Retinal pigment epithelial cell (primary cell): ENCODE data around the gene GPX5.
"Not testable (repeated sequence)": the region's sequence is repeated elsewhere in the genome, so short reads cannot be mapped to it uniquely, and the experiment has no call there.

Experiments used
- DNase-seq: peaks from one replicate; pipeline ENCODE4 v3.0.0-alpha.2; 2010; ENCODE audit warnings: low read depth
- H3K4me3 ChIP-seq: 2 replicates; pipeline ENCODE4 v1.5.1; 2011; ENCODE audit warnings: mild to moderate bottlenecking, low read length, control low read depth, moderate library complexity
- CTCF ChIP-seq: conservative IDR thresholded peaks from 2 replicates; pipeline ENCODE4 v1.5.1; 2011; ENCODE audit warnings: low read depth, low read length, control low read depth, inconsistent platforms

GPX5 gene

GRCh38 chr6:28497893-28498292, 27.8 kb upstream of the GPX5 start:
- no peak overlapping the region for H3K4me3 ChIP-seq
- no peak for TF ChIP-seq CTCF
- DNase-seq, result no peak

DNA sequence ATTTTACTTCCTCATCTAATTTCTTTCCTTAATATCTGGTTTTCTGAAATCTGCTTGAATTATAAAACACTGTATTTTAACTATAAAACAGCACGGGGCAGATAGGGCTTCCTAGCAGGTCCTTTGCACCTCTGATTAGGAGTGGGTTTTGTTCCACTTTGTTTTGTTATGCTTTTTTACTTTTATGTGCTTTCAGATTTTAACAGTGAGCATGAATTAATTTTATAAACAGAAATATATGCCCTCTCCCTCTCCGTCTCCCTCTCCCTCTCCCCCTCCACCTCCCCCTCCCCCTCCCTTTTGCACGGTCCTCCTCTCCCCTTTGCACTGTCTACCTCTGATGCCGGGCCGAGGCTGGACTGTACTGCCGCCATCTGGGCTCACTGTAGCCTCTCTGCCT, 24.4 kb upstream of the GPX5 start:
- no peak overlapping the region for H3K4me3 ChIP-seq
- no peak for DNase-seq
- no peak for TF ChIP-seq CTCF

DNA sequence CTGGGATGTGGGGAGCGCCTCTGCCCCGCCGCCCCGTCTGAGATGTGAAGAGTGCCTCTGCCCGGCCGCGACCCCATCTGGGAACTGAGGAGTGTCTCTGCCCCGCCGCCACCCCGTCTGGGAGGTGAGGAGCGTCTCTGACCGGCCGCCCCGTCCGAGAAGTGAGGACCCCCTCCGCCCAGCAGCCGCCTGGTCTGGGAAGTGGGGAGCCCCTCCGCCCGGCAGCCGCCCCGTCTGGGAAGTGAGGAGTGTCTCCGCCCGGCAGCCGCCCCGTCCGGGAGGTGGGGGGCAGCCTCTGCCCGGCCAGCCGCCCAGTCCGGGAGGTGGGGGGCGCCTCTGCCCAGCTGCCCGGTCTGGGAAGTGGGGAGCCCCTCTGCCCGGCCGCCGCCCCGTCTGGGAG, 23.5 kb upstream of the GPX5 start:
- not testable (repeated sequence) for DNase-seq

GRCh38 chr6:28502709-28503305, 22.9 kb upstream of the GPX5 start:
- not testable (repeated sequence) for H3K4me3 ChIP-seq, DNase-seq

More for the DNA sequence above, 23.5 kb upstream of the GPX5 start:
- not testable (repeated sequence) for H3K4me3 ChIP-seq

GRCh38 chr6:28505733-28506132, 19.9 kb upstream of the GPX5 start:
- no peak for DNase-seq
- H3K4me3 ChIP-seq, result no peak overlapping the region
- TF ChIP-seq CTCF, result no peak

DNA sequence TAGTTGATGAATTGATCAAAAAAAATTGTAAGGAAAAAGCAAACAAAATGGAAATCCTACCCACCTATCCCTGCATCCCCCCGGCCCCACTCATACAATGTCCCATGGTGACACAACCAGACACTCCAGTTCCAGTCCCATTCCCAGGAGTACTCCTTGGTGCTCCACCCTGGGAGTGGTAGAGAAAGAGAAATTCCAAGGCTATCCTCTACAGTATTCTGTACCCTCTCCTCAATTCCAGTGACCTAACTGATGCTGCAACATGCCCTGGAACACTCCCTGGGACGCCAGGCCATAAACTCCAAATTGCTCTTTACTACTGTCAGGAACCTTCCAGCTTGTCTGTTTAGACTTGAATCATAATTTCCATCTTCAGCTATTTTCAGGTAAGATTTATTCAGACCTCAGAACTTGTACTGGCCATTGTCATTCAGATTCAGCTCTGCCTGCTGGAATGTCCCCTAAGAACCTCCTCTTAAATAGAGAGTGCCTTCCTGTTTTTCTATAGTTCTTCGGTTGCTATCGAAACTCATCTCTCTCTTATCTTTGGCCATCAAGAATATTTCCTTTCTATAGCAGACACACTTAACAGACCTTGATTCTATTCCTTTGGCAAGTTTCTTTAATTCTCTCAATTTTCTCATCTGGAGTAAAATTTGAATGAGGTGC, 18.7 kb upstream of the GPX5 start:
- no peak for DNase-seq
- TF ChIP-seq CTCF, result no peak
- H3K4me3 ChIP-seq, result no peak overlapping the region

DNA sequence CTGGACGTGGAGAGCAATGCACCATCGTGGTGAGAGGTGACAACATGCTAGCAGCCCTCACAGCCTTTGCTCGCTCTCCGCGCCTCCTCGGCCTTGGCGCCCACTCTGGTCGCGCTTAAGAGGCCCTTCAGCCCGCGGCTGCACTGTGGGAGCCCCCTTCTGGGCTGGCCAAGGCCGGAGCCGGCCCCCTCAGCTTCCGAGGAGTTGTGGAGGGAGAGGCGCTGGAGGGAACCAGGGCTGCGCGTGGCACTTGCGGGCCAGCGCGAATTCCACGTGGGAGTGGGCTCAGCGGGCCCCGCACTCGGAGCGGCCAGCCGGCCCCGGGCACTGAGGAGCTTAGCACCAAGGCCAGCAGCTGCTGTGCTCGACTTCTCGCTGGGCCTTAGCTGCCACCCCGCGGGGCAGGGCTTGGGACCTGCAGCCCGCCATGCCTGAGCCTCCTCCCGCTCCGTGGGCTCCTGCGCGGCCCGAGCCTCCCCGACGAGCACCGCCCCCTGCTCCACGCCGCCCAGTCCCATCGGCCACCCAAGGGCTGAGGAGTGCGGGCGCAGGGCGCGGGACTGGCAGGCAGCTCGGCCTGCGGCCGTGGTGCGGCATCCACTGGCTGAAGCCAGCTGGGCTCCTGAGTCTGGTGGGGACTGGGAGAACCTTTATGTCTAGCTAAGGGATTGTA, 13.9 kb upstream of the GPX5 start:
- H3K4me3 ChIP-seq, result no peak overlapping the region
- no peak for DNase-seq
- TF ChIP-seq CTCF, result no peak

DNA sequence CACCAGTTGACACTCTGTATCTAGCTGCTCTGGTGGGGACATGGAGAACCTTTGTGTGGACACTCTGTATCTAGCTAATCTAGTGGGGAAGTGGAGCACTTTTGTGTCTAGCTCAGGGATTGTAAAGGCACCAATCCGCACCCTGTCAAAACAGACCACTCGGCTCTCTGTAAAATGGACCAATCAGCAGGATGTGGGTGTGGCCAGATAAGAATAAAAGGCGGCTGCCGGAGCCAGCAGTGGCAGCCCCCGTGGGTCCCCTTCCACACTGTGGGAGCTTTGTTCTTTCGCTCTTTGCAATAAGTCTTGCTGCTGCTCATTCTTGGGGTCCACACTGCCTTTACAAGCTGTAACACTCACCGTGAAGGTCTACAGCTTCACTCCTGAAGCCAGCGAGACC, 13.3 kb upstream of the GPX5 start:
- DNase-seq, H3K4me3 ChIP-seq: not testable (repeated sequence)
